Measurements from ENCODE around the gene GRIK4. TPM values are rescaled to one million over a fixed set of nuclear protein-coding genes. Genes with fewer than 3 reads are reported as not detected.

The GRIK4 gene
- total RNA-seq, 1 donor from 2014 or later = 2.2 TPM

DNA sequence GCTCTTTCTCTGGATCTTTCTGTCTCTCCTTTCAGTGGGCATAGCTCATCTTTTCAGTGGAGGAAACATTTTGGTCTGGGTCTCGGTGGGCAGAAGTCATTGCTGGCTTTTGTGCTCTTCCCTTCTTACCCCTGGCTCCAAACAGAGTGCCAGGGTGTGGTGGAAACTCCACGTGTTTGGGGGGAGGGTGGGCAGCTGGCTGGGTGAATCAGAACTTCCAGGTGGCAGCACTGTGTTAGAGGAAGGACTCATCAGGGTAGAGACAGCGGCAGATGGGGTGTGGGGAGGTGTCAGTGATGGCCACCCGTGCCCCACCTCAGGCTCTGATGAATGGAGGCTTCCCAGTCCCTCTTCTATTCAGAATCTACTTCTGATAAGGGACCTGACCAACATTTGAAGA is 114.0 kb downstream of the GRIK4 start:
- Mint-ChIP-seq H3K9me3 (ENCODE audit: unreplicated experiment) (no peaks in the 10 kb centered on the region), H3K27me3 (ENCODE audit: low read depth, unreplicated experiment) (peaks cover 17% of the 10 kb centered on the region), H3K36me3 (ENCODE audit: low read depth, unreplicated experiment) (peaks cover 6% of the 10 kb centered on the region), H3K4me3 (ENCODE audit: unreplicated experiment) (no peak overlapping the region), H3K4me1 (ENCODE audit: low read depth, unreplicated experiment) (peaks cover 6% of the 10 kb centered on the region), H3K27ac (ENCODE audit: unreplicated experiment) (no peak overlapping the region)
- H2AFZ ChIP-seq (ENCODE audit: low read depth, low read length) = no peak overlapping the region
- H3K4me1 ChIP-seq (ENCODE audit: insufficient read depth, low read length) = no peaks in the 10 kb centered on the region
- FAIRE-seq (no peak), DNase-seq (ENCODE audit: low read depth) (no peak)
- H3K36me3 ChIP-seq (ENCODE audit: insufficient read depth, low read length) = no peaks in the 10 kb centered on the region
- no peak overlapping the region for H3K4me3 ChIP-seq (ENCODE audit: insufficient read depth, low read depth, low read length)
- H3K4me2 ChIP-seq (ENCODE audit: low read length) = no peak overlapping the region
- H3K79me2 ChIP-seq (ENCODE audit: insufficient read depth, low read length) = no peaks in the 10 kb centered on the region
- H4K20me1 ChIP-seq (ENCODE audit: insufficient read depth, low read length) = no peaks in the 10 kb centered on the region
- peaks cover 3% of the 10 kb centered on the region for H3K27me3 ChIP-seq (ENCODE audit: insufficient read depth, low read length)
- H3K9me3 ChIP-seq (ENCODE audit: insufficient read depth, low read depth, low read length) = no peaks in the 10 kb centered on the region
- TF ChIP-seq EZH2 (IDR thresholded peaks at IDR 0.05; ENCODE audit: insufficient read depth, low read length) = no peak
- TF ChIP-seq, protein P1, sequence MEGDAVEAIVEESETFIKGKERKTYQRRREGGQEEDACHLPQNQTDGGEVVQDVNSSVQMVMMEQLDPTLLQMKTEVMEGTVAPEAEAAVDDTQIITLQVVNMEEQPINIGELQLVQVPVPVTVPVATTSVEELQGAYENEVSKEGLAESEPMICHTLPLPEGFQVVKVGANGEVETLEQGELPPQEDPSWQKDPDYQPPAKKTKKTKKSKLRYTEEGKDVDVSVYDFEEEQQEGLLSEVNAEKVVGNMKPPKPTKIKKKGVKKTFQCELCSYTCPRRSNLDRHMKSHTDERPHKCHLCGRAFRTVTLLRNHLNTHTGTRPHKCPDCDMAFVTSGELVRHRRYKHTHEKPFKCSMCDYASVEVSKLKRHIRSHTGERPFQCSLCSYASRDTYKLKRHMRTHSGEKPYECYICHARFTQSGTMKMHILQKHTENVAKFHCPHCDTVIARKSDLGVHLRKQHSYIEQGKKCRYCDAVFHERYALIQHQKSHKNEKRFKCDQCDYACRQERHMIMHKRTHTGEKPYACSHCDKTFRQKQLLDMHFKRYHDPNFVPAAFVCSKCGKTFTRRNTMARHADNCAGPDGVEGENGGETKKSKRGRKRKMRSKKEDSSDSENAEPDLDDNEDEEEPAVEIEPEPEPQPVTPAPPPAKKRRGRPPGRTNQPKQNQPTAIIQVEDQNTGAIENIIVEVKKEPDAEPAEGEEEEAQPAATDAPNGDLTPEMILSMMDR (IDR thresholded peaks at IDR 0.05; ENCODE audit: insufficient read depth, low read depth, low read length) = no peak
- H3K27ac ChIP-seq (ENCODE audit: low read depth, low read length) = no peak overlapping the region
- H3K9ac ChIP-seq (ENCODE audit: low read length) = no peak overlapping the region

DNA sequence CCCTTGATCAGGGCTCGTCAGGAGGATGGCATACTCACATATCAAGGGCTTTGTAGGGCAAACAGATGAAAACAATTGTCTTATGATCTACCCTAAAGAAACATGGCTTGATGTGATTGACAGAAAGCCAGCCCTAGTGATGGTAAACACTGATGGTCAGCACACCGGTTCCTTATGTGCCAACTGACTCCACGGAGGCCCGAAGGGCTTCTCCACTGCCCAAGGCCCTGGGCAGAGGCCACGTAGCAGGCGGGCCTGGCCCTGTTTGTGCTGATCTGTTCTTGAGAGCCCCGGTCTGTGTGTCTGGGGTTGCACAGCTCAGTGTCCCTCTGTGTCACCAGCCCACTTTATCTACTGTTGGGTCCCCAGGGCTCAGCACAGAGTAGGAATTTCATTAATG is 115.2 kb downstream of the GRIK4 start:
- no peak for FAIRE-seq
- no peak overlapping the region for H3K27ac Mint-ChIP-seq (ENCODE audit: unreplicated experiment)

More for the DNA sequence above, 115.2 kb downstream of the GRIK4 start:
- H3K4me1 ChIP-seq (ENCODE audit: insufficient read depth, low read length) = no peaks in the 10 kb centered on the region
- Mint-ChIP-seq H3K4me1 (ENCODE audit: low read depth, unreplicated experiment) (peaks cover 6% of the 10 kb centered on the region), H3K36me3 (ENCODE audit: low read depth, unreplicated experiment) (peaks cover 6% of the 10 kb centered on the region), H3K9me3 (ENCODE audit: unreplicated experiment) (no peaks in the 10 kb centered on the region), H3K27me3 (ENCODE audit: low read depth, unreplicated experiment) (peaks cover 20% of the 10 kb centered on the region), H3K4me3 (ENCODE audit: unreplicated experiment) (no peak overlapping the region)
- H2AFZ ChIP-seq (ENCODE audit: low read depth, low read length) = no peak overlapping the region
- no peaks in the 10 kb centered on the region for H3K9me3 ChIP-seq (ENCODE audit: insufficient read depth, low read depth, low read length)
- DNase-seq (ENCODE audit: low read depth) = no peak
- TF ChIP-seq EZH2 (IDR thresholded peaks at IDR 0.05; ENCODE audit: insufficient read depth, low read length) = no peak
- TF ChIP-seq, protein P1 (IDR thresholded peaks at IDR 0.05; ENCODE audit: insufficient read depth, low read depth, low read length) = no peak
- H3K9ac ChIP-seq (ENCODE audit: low read length) = no peak overlapping the region
- H3K79me2 ChIP-seq (ENCODE audit: insufficient read depth, low read length) = no peaks in the 10 kb centered on the region
- no peaks in the 10 kb centered on the region for H4K20me1 ChIP-seq (ENCODE audit: insufficient read depth, low read length)
- no peak overlapping the region for H3K27ac ChIP-seq (ENCODE audit: low read depth, low read length)
- H3K4me3 ChIP-seq (ENCODE audit: insufficient read depth, low read depth, low read length) = no peak overlapping the region
- peaks cover 3% of the 10 kb centered on the region for H3K27me3 ChIP-seq (ENCODE audit: insufficient read depth, low read length)
- H3K4me2 ChIP-seq (ENCODE audit: low read length) = no peak overlapping the region
- no peaks in the 10 kb centered on the region for H3K36me3 ChIP-seq (ENCODE audit: insufficient read depth, low read length)
